ENCODE data around the gene CNFN. TPM values are rescaled to one million over a fixed set of nuclear protein-coding genes. Genes with fewer than 3 reads are reported as not detected.

Gene CNFN
- total RNA-seq, 1 experiment from 2014 or later, result 0.89 TPM

DNA sequence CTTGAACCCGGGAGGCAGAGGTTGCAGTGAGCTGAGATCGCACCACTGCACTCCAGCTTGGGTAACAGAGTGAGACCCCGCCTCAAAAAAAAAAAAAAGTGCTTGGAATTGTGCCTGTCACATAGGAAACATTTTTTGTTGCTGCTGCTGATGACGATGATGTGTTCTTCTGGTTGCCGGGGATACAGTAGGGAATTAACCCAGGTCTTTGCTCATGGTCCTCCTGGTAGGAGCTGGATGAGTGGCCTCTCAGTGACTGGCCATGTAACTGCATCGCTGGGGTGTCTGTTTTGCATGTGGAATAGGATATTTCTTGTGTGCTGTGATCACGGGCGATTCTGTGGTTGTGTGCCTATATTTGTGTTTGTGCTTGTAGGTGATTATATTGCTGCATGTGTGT, 4.7 kb upstream of the CNFN start:
- no peak overlapping the region for H3K27ac Mint-ChIP-seq (ENCODE audit: low read depth, unreplicated experiment)
- H3K4me3 Mint-ChIP-seq (ENCODE audit: unreplicated experiment), result no peak overlapping the region
- DNase-seq (ENCODE audit: unreplicated experiment), result no peak
- BruUV-seq (replicated peaks), result no TSS peak
- TF ChIP-seq, protein P1, sequence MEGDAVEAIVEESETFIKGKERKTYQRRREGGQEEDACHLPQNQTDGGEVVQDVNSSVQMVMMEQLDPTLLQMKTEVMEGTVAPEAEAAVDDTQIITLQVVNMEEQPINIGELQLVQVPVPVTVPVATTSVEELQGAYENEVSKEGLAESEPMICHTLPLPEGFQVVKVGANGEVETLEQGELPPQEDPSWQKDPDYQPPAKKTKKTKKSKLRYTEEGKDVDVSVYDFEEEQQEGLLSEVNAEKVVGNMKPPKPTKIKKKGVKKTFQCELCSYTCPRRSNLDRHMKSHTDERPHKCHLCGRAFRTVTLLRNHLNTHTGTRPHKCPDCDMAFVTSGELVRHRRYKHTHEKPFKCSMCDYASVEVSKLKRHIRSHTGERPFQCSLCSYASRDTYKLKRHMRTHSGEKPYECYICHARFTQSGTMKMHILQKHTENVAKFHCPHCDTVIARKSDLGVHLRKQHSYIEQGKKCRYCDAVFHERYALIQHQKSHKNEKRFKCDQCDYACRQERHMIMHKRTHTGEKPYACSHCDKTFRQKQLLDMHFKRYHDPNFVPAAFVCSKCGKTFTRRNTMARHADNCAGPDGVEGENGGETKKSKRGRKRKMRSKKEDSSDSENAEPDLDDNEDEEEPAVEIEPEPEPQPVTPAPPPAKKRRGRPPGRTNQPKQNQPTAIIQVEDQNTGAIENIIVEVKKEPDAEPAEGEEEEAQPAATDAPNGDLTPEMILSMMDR (IDR thresholded peaks at IDR 0.05; ENCODE audit: unreplicated experiment), result no peak
- no peaks in the 10 kb centered on the region for H3K9me3 Mint-ChIP-seq (ENCODE audit: unreplicated experiment)
- H3K36me3 Mint-ChIP-seq (ENCODE audit: insufficient read depth, unreplicated experiment), result peaks cover 10% of the 10 kb centered on the region
- intact Hi-C loops (cut with micrococcal nuclease), result loop anchor here (10.0 kb wide), 1 partner anchor 150 kb away; the partner anchor contains the start of gene GSK3A
- ChIA-PET CTCF (interaction anchor here (0.9 kb wide), 1 partner anchor 286 kb away, joined by 6 read pairs; no protein-coding TSS in a partner anchor), POLR2A (no interaction called here)
- peaks cover 40% of the 10 kb centered on the region for H3K4me1 Mint-ChIP-seq (ENCODE audit: insufficient read depth, unreplicated experiment)
- H3K27me3 Mint-ChIP-seq (ENCODE audit: insufficient read depth, unreplicated experiment), result peaks cover 27% of the 10 kb centered on the region

DNA sequence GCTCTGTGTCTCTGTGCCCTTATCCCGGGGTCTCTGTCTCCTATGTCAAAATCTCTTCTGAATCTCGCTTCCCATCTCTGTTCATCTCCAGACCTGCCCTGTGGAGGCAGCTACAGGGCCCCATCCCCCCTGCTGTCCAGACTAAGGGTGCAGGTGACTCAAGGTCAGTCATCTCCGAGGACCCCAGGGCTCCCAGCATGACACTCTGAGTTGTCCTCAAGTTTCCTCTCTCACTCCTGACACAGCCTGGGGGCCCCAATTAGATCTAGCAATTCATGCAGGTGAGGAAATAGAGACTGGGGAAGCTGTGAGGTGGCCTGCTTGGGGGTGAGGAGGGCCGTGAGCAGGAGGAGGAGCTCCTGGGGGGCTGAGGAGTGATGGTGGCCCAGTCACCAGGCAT, 2.1 kb upstream of the CNFN start:
- TF ChIP-seq, protein P1 (IDR thresholded peaks at IDR 0.05; ENCODE audit: unreplicated experiment), result no peak
- Mint-ChIP-seq H3K4me3 (ENCODE audit: unreplicated experiment) (no peak overlapping the region), H3K4me1 (ENCODE audit: insufficient read depth, unreplicated experiment) (peaks cover 18% of the 10 kb centered on the region), H3K27ac (ENCODE audit: low read depth, unreplicated experiment) (no peak overlapping the region), H3K9me3 (ENCODE audit: unreplicated experiment) (no peaks in the 10 kb centered on the region), H3K27me3 (ENCODE audit: insufficient read depth, unreplicated experiment) (peaks cover 34% of the 10 kb centered on the region), H3K36me3 (ENCODE audit: insufficient read depth, unreplicated experiment) (no peaks in the 10 kb centered on the region)
- CTCF ChIA-PET, result interaction anchor here (2.3 kb wide), 1 partner anchor 9 kb away, joined by 8 read pairs; no protein-coding TSS in a partner anchor
- POLR2A ChIA-PET, result no interaction called here
- DNase-seq (ENCODE audit: unreplicated experiment), result no peak
- BruUV-seq (replicated peaks), result no TSS peak
- intact Hi-C loops (cut with micrococcal nuclease), result loop anchor here (10.0 kb wide), 1 partner anchor 147 kb away; the partner anchor contains the start of gene GSK3A

DNA sequence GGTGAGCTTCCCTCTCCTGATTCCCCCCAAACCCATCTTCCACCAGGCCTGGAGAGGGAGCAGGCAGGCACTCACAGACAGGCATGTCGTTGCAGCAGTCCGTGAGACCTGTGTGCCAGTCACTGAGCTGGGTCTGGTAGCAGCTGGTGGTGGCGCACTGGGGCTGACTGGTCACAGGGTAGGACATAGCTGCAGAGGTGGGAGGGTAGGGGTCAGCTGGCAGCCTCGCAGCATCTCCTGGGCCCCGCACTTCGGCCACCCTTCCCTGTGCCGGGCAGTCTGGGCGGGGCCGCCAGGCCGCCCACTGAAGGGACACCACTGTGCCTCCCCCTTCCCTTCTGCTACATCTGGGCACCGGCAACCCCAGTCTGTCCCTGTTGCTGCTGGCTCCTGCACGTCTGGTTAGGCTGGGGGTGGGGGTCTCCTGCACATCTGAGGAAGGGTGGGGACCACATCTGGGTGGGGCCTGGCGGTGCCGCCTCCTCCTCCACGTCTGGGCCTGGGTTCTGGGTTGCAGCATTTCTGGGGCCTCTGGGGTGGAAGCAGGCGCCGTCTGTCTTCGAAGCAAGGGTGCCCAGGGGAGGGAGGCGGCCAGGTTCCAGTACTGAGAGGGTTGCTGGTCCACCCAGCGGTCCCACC, 1.1 kb downstream of the CNFN start:
- BruUV-seq (replicated peaks), result no TSS peak
- POLR2A ChIA-PET, result no interaction called here
- TF ChIP-seq, protein P1 (IDR thresholded peaks at IDR 0.05; ENCODE audit: unreplicated experiment), result no peak
- Mint-ChIP-seq H3K36me3 (ENCODE audit: insufficient read depth, unreplicated experiment) (no peaks in the 10 kb centered on the region), H3K4me3 (ENCODE audit: unreplicated experiment) (no peak overlapping the region), H3K4me1 (ENCODE audit: insufficient read depth, unreplicated experiment) (peaks cover 11% of the 10 kb centered on the region), H3K27ac (ENCODE audit: low read depth, unreplicated experiment) (no peak overlapping the region), H3K9me3 (ENCODE audit: unreplicated experiment) (no peaks in the 10 kb centered on the region), H3K27me3 (ENCODE audit: insufficient read depth, unreplicated experiment) (peaks cover 34% of the 10 kb centered on the region)
- DNase-seq (ENCODE audit: unreplicated experiment), result no peak
- intact Hi-C loops (cut with micrococcal nuclease), result no loop called here
- CTCF ChIA-PET, result interaction anchor here (0.6 to 1.3 kb wide), 3 partner anchors 45 to 477 kb away, joined by 3 to 4 read pairs (median 3); no protein-coding TSS in a partner anchor

DNA sequence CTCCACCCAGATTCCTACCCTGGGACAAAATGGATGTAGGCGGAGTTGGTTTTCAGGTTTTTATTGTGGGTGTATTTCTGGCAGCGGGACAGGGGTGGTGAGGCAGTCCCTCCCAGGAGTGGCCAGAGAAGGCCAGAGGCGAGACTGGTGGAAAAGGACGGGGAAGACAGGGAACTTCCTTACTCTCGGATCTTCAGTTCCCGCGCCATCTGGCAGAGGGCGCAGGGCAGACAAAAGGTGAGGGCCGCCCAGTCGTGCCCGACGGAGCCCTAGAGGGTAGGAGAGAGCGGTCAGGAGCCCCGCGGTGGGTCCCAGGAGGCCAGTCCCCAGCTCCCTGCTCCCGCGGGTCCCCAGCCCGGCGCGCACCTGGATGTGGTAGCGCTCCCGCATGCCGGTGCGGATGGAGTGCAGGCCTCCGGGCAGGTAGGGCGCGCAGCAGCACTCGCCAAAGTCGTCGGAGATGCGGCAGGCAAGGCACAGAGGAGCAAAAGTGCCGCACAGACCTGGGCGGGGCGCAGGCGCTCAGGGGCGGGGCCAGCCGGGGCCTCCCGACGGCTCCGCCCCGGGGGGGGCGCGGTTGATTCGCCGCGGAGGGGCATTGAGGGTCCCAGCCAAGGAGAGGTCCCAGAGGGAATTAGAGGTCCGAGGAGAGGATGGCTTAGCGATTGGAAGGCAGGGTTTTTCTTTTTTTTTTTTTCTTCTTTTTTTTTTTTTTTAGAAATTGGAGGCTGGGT, 3.0 kb downstream of the CNFN start:
- Mint-ChIP-seq H3K9me3 (ENCODE audit: unreplicated experiment) (no peaks in the 10 kb centered on the region), H3K27me3 (ENCODE audit: insufficient read depth, unreplicated experiment) (peaks cover 30% of the 10 kb centered on the region), H3K4me1 (ENCODE audit: insufficient read depth, unreplicated experiment) (peaks cover 10% of the 10 kb centered on the region), H3K4me3 (ENCODE audit: unreplicated experiment) (peak overlapping the region; percentile 74), H3K27ac (ENCODE audit: low read depth, unreplicated experiment) (peak overlapping the region; percentile 69), H3K36me3 (ENCODE audit: insufficient read depth, unreplicated experiment) (no peaks in the 10 kb centered on the region)
- TF ChIP-seq, protein P1 (IDR thresholded peaks at IDR 0.05; ENCODE audit: unreplicated experiment), result peak; percentile 61
- DNase-seq (ENCODE audit: unreplicated experiment), result peak; percentile 87
- BruUV-seq (replicated peaks), result no TSS peak
- intact Hi-C loops (cut with micrococcal nuclease), result loop anchor here (1.0 kb wide), 1 partner anchor 46 kb away; no protein-coding TSS in a partner anchor
- POLR2A ChIA-PET, result interaction anchor here (1.2 to 1.3 kb wide), 2 partner anchors 11 to 22 kb away, joined by 3 read pairs; no protein-coding TSS in a partner anchor
- CTCF ChIA-PET, result interaction anchor here (0.6 to 1.5 kb wide), 10 partner anchors 10 to 142 kb away, joined by 3 to 4 read pairs (median 3); no protein-coding TSS in a partner anchor

Measured in MCF 10A (cell line).